Measurements from ENCODE around the gene ADGRV1.

The ADGRV1 gene

DNA sequence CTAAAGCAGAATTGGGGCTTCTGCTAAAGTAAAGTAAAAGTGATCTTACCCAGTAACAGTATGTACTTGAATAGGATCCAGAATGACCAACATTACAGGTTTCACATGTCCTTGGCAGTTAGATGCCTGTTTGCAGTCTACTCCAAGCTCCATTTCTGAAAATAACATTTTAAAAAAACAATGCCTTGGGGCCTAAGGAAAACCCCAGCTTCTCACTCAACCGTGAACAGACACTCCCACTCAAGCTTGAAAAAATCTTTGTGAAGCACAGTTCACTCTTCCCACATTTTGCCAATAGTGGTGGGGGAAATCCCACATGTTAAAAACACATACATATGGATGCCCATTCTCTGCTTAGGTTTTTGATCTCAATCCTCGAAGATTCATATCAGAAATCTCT is 520.4 kb downstream of the ADGRV1 start:
- Histone ChIP-seq H3K27ac (ENCODE audit: low read length) (no peak overlapping the region), H3K4me1 (ENCODE audit: insufficient read depth, low read length) (no peaks in the 10 kb centered on the region), H2AFZ (ENCODE audit: low read depth, low read length) (no peak overlapping the region; the same call in 1 of the 2 replicates), H3K4me3 (ENCODE audit: low read depth in 1 of 2, low read length in 2 of 2) (no peak overlapping the region), H3K4me2 (ENCODE audit: insufficient read depth, low read length) (no peak overlapping the region), H3K9ac (ENCODE audit: low read depth, low read length) (no peak overlapping the region), H3K79me2 (ENCODE audit: insufficient read depth, low read length) (no peaks in the 10 kb centered on the region), H3K9me3 (ENCODE audit: insufficient read depth, low read length, severe bottlenecking) (no peaks in the 10 kb centered on the region), H3K27me3 (ENCODE audit: insufficient read depth, low read length, poor library complexity) (peaks cover 9% of the 10 kb centered on the region), H3K36me3 (ENCODE audit: insufficient read depth, low read length) (no peaks in the 10 kb centered on the region), H4K20me1 (ENCODE audit: insufficient read depth, low read length) (no peaks in the 10 kb centered on the region)
- ATAC-seq (ENCODE audit: insufficient read depth, low read depth) (no peak), DNase-seq (no peak)
- TF ChIP-seq EZH2 (IDR thresholded peaks at IDR 0.05; ENCODE audit: borderline replicate concordance, low read depth, low read length, severe bottlenecking) = no peak
- TF ChIP-seq, protein P1, sequence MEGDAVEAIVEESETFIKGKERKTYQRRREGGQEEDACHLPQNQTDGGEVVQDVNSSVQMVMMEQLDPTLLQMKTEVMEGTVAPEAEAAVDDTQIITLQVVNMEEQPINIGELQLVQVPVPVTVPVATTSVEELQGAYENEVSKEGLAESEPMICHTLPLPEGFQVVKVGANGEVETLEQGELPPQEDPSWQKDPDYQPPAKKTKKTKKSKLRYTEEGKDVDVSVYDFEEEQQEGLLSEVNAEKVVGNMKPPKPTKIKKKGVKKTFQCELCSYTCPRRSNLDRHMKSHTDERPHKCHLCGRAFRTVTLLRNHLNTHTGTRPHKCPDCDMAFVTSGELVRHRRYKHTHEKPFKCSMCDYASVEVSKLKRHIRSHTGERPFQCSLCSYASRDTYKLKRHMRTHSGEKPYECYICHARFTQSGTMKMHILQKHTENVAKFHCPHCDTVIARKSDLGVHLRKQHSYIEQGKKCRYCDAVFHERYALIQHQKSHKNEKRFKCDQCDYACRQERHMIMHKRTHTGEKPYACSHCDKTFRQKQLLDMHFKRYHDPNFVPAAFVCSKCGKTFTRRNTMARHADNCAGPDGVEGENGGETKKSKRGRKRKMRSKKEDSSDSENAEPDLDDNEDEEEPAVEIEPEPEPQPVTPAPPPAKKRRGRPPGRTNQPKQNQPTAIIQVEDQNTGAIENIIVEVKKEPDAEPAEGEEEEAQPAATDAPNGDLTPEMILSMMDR (IDR thresholded peaks at IDR 0.05; ENCODE audit: borderline replicate concordance, extremely low read depth, low read length, poor library complexity, severe bottlenecking) = no peak

- Histone ChIP-seq H3K4me1 (ENCODE audit: insufficient read depth, low read length) (no peaks in the 10 kb centered on the region), H3K4me3 (ENCODE audit: low read depth in 1 of 2, low read length in 2 of 2) (no peak overlapping the region), H3K9me3 (ENCODE audit: insufficient read depth, low read length, severe bottlenecking) (no peaks in the 10 kb centered on the region), H3K27ac (ENCODE audit: low read length) (no peak overlapping the region), H3K79me2 (ENCODE audit: insufficient read depth, low read length) (no peaks in the 10 kb centered on the region), H3K4me2 (ENCODE audit: insufficient read depth, low read length) (no peak overlapping the region), H3K36me3 (ENCODE audit: insufficient read depth, low read length) (no peaks in the 10 kb centered on the region), H3K27me3 (ENCODE audit: insufficient read depth, low read length, poor library complexity) (no peaks in the 10 kb centered on the region), H4K20me1 (ENCODE audit: insufficient read depth, low read length) (no peaks in the 10 kb centered on the region), H2AFZ (ENCODE audit: low read depth, low read length) (no peak overlapping the region), H3K9ac (ENCODE audit: low read depth, low read length) (no peak overlapping the region)
- ATAC-seq (ENCODE audit: insufficient read depth, low read depth) (no peak), DNase-seq (no peak)
- TF ChIP-seq, protein P1 (IDR thresholded peaks at IDR 0.05; ENCODE audit: borderline replicate concordance, extremely low read depth, low read length, poor library complexity, severe bottlenecking) = no peak
- no peak for TF ChIP-seq EZH2 (IDR thresholded peaks at IDR 0.05; ENCODE audit: borderline replicate concordance, low read depth, low read length, severe bottlenecking)
Measured at GRCh38 chr5:91089758-91090157, 531.2 kb downstream of the ADGRV1 start.

DNA sequence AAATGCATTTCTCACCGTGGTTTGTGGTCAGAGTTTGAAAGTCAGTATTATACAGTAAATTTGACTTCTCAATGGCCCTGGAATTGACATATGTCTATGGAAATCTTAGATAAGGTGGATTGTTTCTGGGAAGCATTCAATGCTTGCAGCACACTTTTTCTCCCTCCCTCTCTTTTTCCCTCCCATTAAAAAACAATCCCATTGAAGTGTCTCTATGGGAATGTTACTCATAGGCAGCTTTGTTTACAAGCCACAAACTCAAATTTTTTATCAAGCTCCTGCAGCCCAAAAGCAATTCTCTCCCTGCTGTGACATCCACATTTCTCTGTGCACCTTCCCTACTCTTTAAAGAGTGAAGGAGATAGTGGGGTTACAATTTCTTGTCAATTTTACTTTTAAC is 532.4 kb downstream of the ADGRV1 start:
- Histone ChIP-seq H3K9ac (ENCODE audit: low read depth, low read length) (no peak overlapping the region), H3K9me3 (ENCODE audit: insufficient read depth, low read length, severe bottlenecking) (no peaks in the 10 kb centered on the region), H3K4me2 (ENCODE audit: insufficient read depth, low read length) (no peak overlapping the region), H3K4me3 (ENCODE audit: low read depth in 1 of 2, low read length in 2 of 2) (no peak overlapping the region), H3K27ac (ENCODE audit: low read length) (no peak overlapping the region), H3K4me1 (ENCODE audit: insufficient read depth, low read length) (no peaks in the 10 kb centered on the region), H4K20me1 (ENCODE audit: insufficient read depth, low read length) (no peaks in the 10 kb centered on the region), H3K36me3 (ENCODE audit: insufficient read depth, low read length) (no peaks in the 10 kb centered on the region), H3K79me2 (ENCODE audit: insufficient read depth, low read length) (no peaks in the 10 kb centered on the region), H3K27me3 (ENCODE audit: insufficient read depth, low read length, poor library complexity) (peaks cover 3% of the 10 kb centered on the region), H2AFZ (ENCODE audit: low read depth, low read length) (no peak overlapping the region)
- ATAC-seq (ENCODE audit: insufficient read depth, low read depth) (no peak), DNase-seq (no peak)
- no peak for TF ChIP-seq EZH2 (IDR thresholded peaks at IDR 0.05; ENCODE audit: borderline replicate concordance, low read depth, low read length, severe bottlenecking)
- TF ChIP-seq, protein P1 (IDR thresholded peaks at IDR 0.05; ENCODE audit: borderline replicate concordance, extremely low read depth, low read length, poor library complexity, severe bottlenecking) = no peak

Data from DND-41 (cell line).